Lung (tissue), 12 donors: ENCODE measurements around the gene VSIG10L2. TPM values are rescaled to one million over a fixed set of nuclear protein-coding genes. Genes with fewer than 3 reads are reported as not detected.
A peak's percentile ranks its signal among the peaks of the same experiment; 100 is the strongest.

Experiments used
- ATAC-seq: fragments of 200-7000 bp; cut with Tn5 transposase; one replicate; pipeline ENCODE4 v1.9.1; 2020; ENCODE audit warnings: moderate number of reproducible peaks; ENCODE audit not compliant: insufficient read depth, low FRiP score
- DNase-seq, 3 donors: peaks; one replicate each; pipeline ENCODE4 v3.0.0-alpha.2; 2013 to 2017
- H3K27ac ChIP-seq, 2 donors: one replicate each; pipeline ENCODE4 v1.5.1; 2013; ENCODE audit warnings: mild to moderate bottlenecking in 2 of 2, moderate library complexity in 2 of 2, control low read depth in 1 of 2, inconsistent platforms in 1 of 2, low read depth in 1 of 2, low read length in 1 of 2
- H3K27me3 ChIP-seq, 3 donors: one replicate each; pipeline ENCODE4 v1.5.1; 2013; ENCODE audit warnings: low read length in 2 of 3; ENCODE audit not compliant: control insufficient read depth in 3 of 3, insufficient read depth in 3 of 3
- H3K36me3 ChIP-seq, 4 donors: one replicate each; pipeline ENCODE4 v1.5.1; 2013; ENCODE audit warnings: low read length in 4 of 4, mild to moderate bottlenecking in 1 of 4, moderate library complexity in 1 of 4; ENCODE audit not compliant: control insufficient read depth in 4 of 4, insufficient read depth in 4 of 4
- H3K4me1 ChIP-seq, 5 donors: one replicate each; pipeline ENCODE4 v1.5.1; 2013; ENCODE audit warnings: low read length in 5 of 5, mild to moderate bottlenecking in 2 of 5, moderate library complexity in 1 of 5; ENCODE audit not compliant: control insufficient read depth in 5 of 5, insufficient read depth in 5 of 5
- H3K4me3 ChIP-seq: one replicate; pipeline ENCODE4 v1.5.1; 2013; ENCODE audit warnings: mild to moderate bottlenecking, control low read depth, moderate library complexity
- H3K9ac ChIP-seq, 2 donors: one replicate each; pipeline ENCODE4 v1.5.1; 2013; ENCODE audit warnings: low read length in 2 of 2, control low read depth in 1 of 2; ENCODE audit not compliant: insufficient read depth in 1 of 2
- H3K9me3 ChIP-seq, 4 donors: one replicate each; pipeline ENCODE4 v1.5.1; 2013; ENCODE audit warnings: low read length in 3 of 4, mild to moderate bottlenecking in 1 of 4, moderate library complexity in 1 of 4; ENCODE audit not compliant: control insufficient read depth in 4 of 4, insufficient read depth in 3 of 4
- WGBS, 2 donors: extraction: QIAGEN DNeasy Blood & Tissue Kit; methylation state at CpG; one replicate each; pipeline ENCODE4 v1.1.7; 2013; 5-methylcytosine and 5-hydroxymethylcytosine counted together
- polyA plus RNA-seq, 2 donors: library from polyadenylated mRNA; stranded (reverse); fragments of 200-250 nt; gene quantifications; one replicate each; pipeline ENCODE4 v1.2.1, GENCODE V29; 2013
- total RNA-seq, 2 donors: library from RNA; depleted of rRNA in 1 of 2; stranded (reverse); fragments of >200 nt in 1 of 2; gene quantifications; one replicate each; pipeline ENCODE4 v1.2.1, GENCODE V29; 2014 to 2021
- TF ChIP-seq, protein P1 (sequence below): IDR thresholded peaks from 2 replicates; pipeline ENCODE4 v1.5.1; 2012; ENCODE audit warnings: mild to moderate bottlenecking; ENCODE audit errors: control extremely low read depth, extremely low read depth
- donor health status: control.
- donor health status: control.
- donor health status: Bipolar disorder and iron deficiency.
- donor health status: healthy.
- donor health status: DM: yes; HTN: yes; CAD: no.

VSIG10L2 gene
- total and polyA plus RNA-seq, 4 donors, result 0.18 to 0.43 (median 0.30) TPM

DNA sequence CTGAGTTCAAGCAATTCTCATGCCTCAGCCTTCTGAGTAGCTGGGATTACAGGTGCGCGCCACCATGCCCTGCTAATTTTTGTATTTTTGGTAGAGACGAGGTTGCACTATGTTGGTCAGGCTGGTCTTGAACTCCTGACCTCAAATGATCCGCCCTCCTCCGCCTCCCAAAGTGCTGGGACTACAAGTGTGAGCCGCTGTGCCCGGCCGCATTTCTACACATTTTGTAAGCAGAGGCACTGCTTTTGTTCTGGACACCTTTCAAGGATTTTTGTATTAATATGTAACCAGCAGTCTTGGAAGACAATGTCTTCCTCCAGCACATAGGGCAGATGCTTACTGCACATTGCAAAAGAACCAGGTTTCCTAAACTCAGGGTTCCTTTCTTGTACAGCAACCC, 11.4 kb upstream of the VSIG10L2 start:
- no peaks in the 10 kb centered on the region for H3K36me3 ChIP-seq

DNA sequence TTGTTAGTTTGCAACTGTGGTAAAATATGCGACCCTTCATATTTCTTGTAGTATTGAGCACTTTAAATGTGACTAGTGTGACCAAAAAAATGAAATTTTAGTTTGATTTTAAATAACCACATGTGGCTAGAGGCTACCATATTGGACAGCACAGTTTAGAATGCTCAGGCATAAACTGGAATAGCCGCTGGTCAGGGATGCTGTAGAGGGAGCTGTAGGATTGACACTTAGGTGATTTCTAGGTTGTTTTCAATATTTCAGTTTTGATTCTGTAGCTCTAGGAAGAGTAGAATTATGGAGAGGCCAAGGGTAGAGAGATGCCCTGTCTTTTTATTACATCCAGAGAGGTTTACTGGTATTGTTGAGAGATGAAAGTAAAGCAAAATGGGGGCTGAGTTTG, 10.8 kb upstream of the VSIG10L2 start:
- WGBS, 2 donors, result 95 to 96% methylated on average over 2 of the region's 2 CpGs
- TF ChIP-seq, protein P1, sequence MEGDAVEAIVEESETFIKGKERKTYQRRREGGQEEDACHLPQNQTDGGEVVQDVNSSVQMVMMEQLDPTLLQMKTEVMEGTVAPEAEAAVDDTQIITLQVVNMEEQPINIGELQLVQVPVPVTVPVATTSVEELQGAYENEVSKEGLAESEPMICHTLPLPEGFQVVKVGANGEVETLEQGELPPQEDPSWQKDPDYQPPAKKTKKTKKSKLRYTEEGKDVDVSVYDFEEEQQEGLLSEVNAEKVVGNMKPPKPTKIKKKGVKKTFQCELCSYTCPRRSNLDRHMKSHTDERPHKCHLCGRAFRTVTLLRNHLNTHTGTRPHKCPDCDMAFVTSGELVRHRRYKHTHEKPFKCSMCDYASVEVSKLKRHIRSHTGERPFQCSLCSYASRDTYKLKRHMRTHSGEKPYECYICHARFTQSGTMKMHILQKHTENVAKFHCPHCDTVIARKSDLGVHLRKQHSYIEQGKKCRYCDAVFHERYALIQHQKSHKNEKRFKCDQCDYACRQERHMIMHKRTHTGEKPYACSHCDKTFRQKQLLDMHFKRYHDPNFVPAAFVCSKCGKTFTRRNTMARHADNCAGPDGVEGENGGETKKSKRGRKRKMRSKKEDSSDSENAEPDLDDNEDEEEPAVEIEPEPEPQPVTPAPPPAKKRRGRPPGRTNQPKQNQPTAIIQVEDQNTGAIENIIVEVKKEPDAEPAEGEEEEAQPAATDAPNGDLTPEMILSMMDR, result no peak
- no peaks in the 10 kb centered on the region for H3K36me3 ChIP-seq
- no peak overlapping the region for H3K4me3 ChIP-seq
- H3K4me1 ChIP-seq, result peaks cover 0 to 15% (median 2%) of the 10 kb centered on the region in 5 donors
- no peaks in the 10 kb centered on the region for H3K27me3 ChIP-seq
- H3K9ac ChIP-seq, result no peak overlapping the region
- H3K27ac ChIP-seq, result no peak overlapping the region
- H3K9me3 ChIP-seq, result no peaks in the 10 kb centered on the region
- no peak for DNase-seq
- ATAC-seq, result no peak

More for the DNA sequence above, 11.4 kb upstream of the VSIG10L2 start:
- 92 to 93% methylated on average over 8 of the region's 8 CpGs for WGBS, 2 donors
- ATAC-seq, result no peak
- Histone ChIP-seq H3K27me3 (no peaks in the 10 kb centered on the region), H3K27ac (no peak overlapping the region), H3K9ac (no peak overlapping the region), H3K9me3 (no peaks in the 10 kb centered on the region), H3K4me3 (no peak overlapping the region), H3K4me1 (peaks cover 0 to 15% (median 2%) of the 10 kb centered on the region in 5 donors)
- TF ChIP-seq, protein P1, result no peak
- no peak for DNase-seq

DNA sequence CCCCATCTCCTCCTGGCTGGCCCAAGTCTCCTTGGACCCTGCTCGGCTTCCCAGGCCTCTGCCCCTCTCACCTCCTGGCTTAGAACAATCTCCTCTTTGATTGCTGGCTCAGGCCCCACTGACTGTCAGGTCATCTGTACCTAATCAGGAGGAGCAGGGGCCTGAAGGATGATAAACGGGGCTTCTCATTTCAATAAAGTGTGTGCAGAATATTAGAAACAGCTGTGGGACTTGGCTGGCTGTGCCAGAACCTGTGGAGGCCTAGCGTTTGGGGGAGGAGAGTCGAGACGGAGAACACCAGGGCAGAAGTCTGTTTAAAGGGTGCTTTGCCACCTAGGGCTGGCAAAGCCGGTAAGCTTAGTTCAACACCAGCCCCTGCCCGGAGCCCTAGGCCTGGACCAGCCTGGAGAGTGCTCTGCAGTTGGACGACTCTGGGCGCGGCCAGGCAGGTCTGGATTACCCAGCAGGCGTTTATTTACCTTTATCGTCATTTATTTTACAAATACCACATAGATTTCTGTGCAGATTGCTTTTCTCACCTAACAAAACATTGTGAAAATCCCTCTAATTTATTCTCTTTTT, 10.1 kb upstream of the VSIG10L2 start:
- ATAC-seq, result no peak
- H3K27ac ChIP-seq, result no peak overlapping the region
- no peaks in the 10 kb centered on the region for H3K36me3 ChIP-seq
- H3K27me3 ChIP-seq, result no peaks in the 10 kb centered on the region
- no peaks in the 10 kb centered on the region for H3K9me3 ChIP-seq
- 77 to 86% methylated on average over 12 of the region's 12 CpGs for WGBS, 2 donors
- H3K4me1 ChIP-seq, result peaks cover 0 to 15% (median 2%) of the 10 kb centered on the region in 5 donors
- no peak overlapping the region for H3K4me3 ChIP-seq
- no peak overlapping the region for H3K9ac ChIP-seq
- peak; percentile 40 to 58 (median 57) for DNase-seq
- TF ChIP-seq, protein P1, result no peak

DNA sequence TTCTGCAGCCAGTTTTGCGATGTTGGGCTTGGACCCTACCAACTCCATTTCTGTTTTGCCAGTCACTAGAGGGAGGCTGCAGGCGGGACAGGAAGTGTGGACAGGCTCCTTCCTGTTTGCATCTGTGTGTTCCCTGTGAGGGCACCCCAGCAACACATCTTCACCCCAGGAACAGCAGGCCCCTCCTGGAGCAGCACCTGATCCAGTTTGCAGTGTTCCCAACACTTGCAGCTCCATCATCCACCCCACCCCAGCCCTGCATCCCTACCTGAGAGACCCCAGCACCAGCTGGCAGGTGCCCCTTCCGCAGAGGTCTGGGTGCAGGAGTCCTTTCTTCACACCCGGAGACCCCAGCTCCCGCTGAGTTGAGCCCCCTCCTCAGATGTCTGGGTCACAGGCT, 7.4 kb upstream of the VSIG10L2 start:
- Histone ChIP-seq H3K27me3 (peaks cover 0 to 4% (median 0%) of the 10 kb centered on the region in 3 donors), H3K9ac (no peak overlapping the region), H3K27ac (no peak overlapping the region), H3K4me1 (peaks cover 0 to 11% (median 2%) of the 10 kb centered on the region in 5 donors), H3K36me3 (no peaks in the 10 kb centered on the region), H3K9me3 (no peaks in the 10 kb centered on the region), H3K4me3 (no peak overlapping the region)
- DNase-seq, result no peak
- TF ChIP-seq, protein P1, result no peak
- 84 to 88% methylated on average over 5 of the region's 5 CpGs for WGBS, 2 donors
- ATAC-seq, result no peak
